CD4-positive, alpha-beta T cell treated with Interleukin-6 at 100 ng/mL for 8 hours (primary cell): ENCODE results near the gene CCDC38.

Experiments
- DNase-seq: peaks from one replicate; pipeline ENCODE4 v3.0.0-alpha.2; 2020; ENCODE audit warnings: mixed read lengths, low spot score

CCDC38 gene

GRCh38 chr12:95836185-95836609 lies 106.2 kb downstream of the CCDC38 start:
- DNase-seq: no peak

GRCh38 chr12:95834572-95834971 lies 107.8 kb downstream of the CCDC38 start:
- DNase-seq: no peak

- DNase-seq: no peak
Observed at GRCh38 chr12:95830335-95831089, 111.9 kb downstream of the CCDC38 start.

- DNase-seq: no peak
Observed at GRCh38 chr12:95829395-95829794, 113.0 kb downstream of the CCDC38 start.

GRCh38 chr12:95820096-95820703 lies 122.2 kb downstream of the CCDC38 start:
- no peak for DNase-seq
